Osteocyte (in vitro differentiated cells): Measurements from ENCODE around the gene MLANA. TPM values are rescaled to one million over a fixed set of nuclear protein-coding genes. Genes with fewer than 3 reads are reported as not detected.

Experiments
- DNase-seq: peaks from one replicate; pipeline ENCODE4 v3.0.0; 2021; ENCODE audit warnings: mixed read lengths; ENCODE audit not compliant: unreplicated experiment; ENCODE audit errors: extremely low spot score
- H3K27ac Mint-ChIP-seq: one replicate; pipeline ENCODE4 v1.8.0; 2021; ENCODE audit warnings: mild to moderate bottlenecking, mixed read lengths; ENCODE audit not compliant: unreplicated experiment
- H3K27me3 Mint-ChIP-seq: one replicate; pipeline ENCODE4 v1.8.0; 2021; ENCODE audit warnings: mixed read lengths; ENCODE audit not compliant: unreplicated experiment
- H3K36me3 Mint-ChIP-seq: one replicate; pipeline ENCODE4 v1.8.0; 2021; ENCODE audit warnings: mixed read lengths; ENCODE audit not compliant: unreplicated experiment
- H3K4me1 Mint-ChIP-seq: one replicate; pipeline ENCODE4 v1.8.0; 2021; ENCODE audit warnings: mixed read lengths; ENCODE audit not compliant: unreplicated experiment
- H3K4me3 Mint-ChIP-seq: one replicate; pipeline ENCODE4 v1.8.0; 2021; ENCODE audit warnings: mild to moderate bottlenecking, moderate library complexity, mixed read lengths; ENCODE audit not compliant: unreplicated experiment
- H3K9me3 Mint-ChIP-seq: one replicate; pipeline ENCODE4 v1.8.0; 2021; ENCODE audit warnings: mixed read lengths; ENCODE audit not compliant: unreplicated experiment
- total RNA-seq: library from RNA; stranded (reverse); gene quantifications from 2 replicates; pipeline ENCODE4 v1.2.1, GENCODE V29; 2021
- TF ChIP-seq, protein P1 (sequence below): fragments of 200-600 bp; sonication (generic); IDR thresholded peaks from 2 replicates; pipeline ENCODE4 v1.5.0; 2021; ENCODE audit warnings: antibody characterized with exemption, mild to moderate bottlenecking, moderate library complexity

MLANA gene
- total RNA-seq, 1 donor from 2014 or later = not detected

- Mint-ChIP-seq H3K4me1 (no peaks in the 10 kb centered on the region), H3K27me3 (peaks cover 8% of the 10 kb centered on the region), H3K9me3 (no peaks in the 10 kb centered on the region), H3K27ac (no peak overlapping the region), H3K4me3 (no peak overlapping the region), H3K36me3 (peaks cover 13% of the 10 kb centered on the region)
- no peak for DNase-seq
- TF ChIP-seq, protein P1, sequence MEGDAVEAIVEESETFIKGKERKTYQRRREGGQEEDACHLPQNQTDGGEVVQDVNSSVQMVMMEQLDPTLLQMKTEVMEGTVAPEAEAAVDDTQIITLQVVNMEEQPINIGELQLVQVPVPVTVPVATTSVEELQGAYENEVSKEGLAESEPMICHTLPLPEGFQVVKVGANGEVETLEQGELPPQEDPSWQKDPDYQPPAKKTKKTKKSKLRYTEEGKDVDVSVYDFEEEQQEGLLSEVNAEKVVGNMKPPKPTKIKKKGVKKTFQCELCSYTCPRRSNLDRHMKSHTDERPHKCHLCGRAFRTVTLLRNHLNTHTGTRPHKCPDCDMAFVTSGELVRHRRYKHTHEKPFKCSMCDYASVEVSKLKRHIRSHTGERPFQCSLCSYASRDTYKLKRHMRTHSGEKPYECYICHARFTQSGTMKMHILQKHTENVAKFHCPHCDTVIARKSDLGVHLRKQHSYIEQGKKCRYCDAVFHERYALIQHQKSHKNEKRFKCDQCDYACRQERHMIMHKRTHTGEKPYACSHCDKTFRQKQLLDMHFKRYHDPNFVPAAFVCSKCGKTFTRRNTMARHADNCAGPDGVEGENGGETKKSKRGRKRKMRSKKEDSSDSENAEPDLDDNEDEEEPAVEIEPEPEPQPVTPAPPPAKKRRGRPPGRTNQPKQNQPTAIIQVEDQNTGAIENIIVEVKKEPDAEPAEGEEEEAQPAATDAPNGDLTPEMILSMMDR = no peak
Observed at GRCh38 chr9:5893134-5893505, 2.4 kb downstream of the MLANA start.

DNA sequence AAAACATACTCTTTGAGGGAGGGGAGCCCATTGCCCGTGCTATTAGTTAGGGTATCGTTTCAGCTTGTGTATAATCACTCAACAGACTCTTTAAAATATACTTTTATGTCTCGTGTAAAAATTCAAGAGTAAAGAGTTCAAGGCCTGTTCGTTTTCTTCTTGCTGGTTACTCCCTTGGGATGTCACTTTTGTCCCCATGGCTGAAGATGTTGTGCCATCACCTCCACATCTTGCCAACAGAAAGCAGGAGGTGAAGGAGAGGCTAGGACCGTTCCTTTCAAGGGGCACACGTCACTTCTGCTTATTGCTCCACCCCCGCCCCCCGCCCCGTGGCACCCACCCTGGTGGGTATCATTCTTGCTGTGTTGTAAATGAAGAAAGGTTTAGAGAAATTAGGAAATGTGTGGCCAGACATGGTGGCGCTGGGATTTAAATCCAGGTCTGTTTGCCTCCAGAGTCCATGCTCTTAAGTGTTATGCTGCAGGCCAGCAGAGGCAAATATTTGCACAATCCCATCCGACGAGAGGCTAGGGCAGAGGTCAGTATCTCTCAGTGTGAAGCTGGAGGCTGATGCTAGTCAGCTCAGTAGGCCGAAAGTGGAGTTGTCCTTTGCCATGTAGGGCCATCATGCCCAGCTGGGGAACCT is 3.0 kb downstream of the MLANA start:
- DNase-seq = no peak
- TF ChIP-seq, protein P1 = no peak
- Mint-ChIP-seq H3K4me1 (no peaks in the 10 kb centered on the region), H3K27me3 (peaks cover 5% of the 10 kb centered on the region), H3K9me3 (no peaks in the 10 kb centered on the region), H3K4me3 (no peak overlapping the region), H3K27ac (no peak overlapping the region), H3K36me3 (peaks cover 16% of the 10 kb centered on the region)

DNA sequence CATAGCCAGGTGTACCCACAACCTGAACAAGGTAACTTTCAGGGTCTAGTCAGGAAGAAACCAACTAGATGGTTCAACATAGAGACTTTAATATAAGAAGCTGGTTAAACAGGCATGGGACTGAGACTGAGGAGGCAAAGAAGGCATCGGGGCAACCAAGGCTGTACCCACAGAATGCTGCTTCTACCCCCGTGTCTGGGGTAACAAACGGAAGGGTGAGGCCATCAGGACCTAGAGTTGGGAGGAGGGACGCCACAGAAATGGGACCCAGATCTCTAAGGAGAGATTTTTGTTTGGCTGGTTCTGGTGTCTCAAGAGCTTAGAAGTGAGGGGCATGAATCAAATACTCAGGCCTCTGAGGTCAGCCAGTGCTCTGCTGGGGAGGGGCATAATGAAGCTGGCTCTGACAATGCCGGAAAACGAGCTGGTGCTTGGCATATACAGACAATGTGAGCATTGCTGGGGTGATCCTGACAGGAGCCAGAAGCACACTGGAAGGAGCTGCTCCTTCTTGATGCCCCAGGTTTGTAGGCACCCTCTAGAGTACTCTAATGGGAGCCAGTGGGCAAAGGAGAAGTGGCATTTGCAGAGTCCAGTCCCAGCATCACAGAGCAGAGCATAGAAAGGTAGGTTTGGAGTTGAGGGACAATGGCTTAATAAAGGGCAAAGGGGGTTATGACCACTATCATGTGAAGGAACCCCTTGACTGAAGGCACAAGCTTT is 3.7 kb downstream of the MLANA start:
- Mint-ChIP-seq H3K27ac (no peak overlapping the region), H3K4me3 (no peak overlapping the region), H3K36me3 (peaks cover 20% of the 10 kb centered on the region), H3K4me1 (no peaks in the 10 kb centered on the region), H3K27me3 (peaks cover 2% of the 10 kb centered on the region), H3K9me3 (no peaks in the 10 kb centered on the region)
- TF ChIP-seq, protein P1 = no peak
- DNase-seq = no peak

DNA sequence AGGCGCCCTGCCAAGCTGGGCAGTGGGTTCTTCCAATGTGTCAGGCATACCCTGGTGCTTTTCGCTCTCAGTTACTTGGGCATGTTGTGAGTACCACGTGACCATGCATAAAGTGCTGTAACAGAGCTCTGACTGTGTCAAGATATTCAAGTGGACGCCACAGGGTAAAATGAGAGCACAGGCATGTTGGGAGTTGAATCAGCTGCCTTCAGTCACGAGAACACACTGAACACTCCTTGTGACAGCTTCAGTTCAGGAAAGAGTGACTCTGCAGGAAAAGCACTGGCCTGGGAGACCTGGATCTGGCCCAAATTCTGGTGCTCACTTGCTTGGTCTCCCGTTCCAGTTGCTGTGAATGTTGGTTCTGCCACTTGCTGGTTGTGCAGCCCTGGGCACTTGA is 5.1 kb downstream of the MLANA start:
- no peak overlapping the region for H3K4me3 Mint-ChIP-seq
- no peaks in the 10 kb centered on the region for H3K9me3 Mint-ChIP-seq
- H3K27me3 Mint-ChIP-seq = no peaks in the 10 kb centered on the region
- H3K27ac Mint-ChIP-seq = no peak overlapping the region
- peaks cover 20% of the 10 kb centered on the region for H3K36me3 Mint-ChIP-seq
- H3K4me1 Mint-ChIP-seq = peaks cover 1% of the 10 kb centered on the region
- DNase-seq = no peak
- TF ChIP-seq, protein P1 = no peak

DNA sequence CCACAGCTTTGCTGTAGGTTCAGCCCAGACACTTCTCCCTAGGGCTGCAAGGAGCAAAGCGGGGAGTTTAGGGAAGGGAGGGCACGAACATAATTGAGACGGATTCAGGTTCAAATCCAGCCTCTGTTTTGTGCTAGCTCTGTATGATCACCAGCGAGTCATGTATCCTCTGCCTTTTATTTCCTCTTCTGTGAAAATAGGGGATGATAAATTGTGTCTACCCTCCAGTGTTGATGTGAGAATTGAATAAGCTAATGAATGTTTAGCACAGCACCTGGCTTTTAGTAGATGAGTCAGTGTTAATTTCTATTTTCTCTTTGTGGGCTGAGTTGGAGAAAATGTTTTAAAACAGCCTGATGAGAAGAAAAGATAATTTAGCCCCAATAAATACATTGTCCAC is 6.2 kb downstream of the MLANA start:
- TF ChIP-seq, protein P1 = no peak
- DNase-seq = no peak
- Mint-ChIP-seq H3K4me3 (no peak overlapping the region), H3K27me3 (no peaks in the 10 kb centered on the region), H3K9me3 (no peaks in the 10 kb centered on the region), H3K36me3 (peaks cover 20% of the 10 kb centered on the region), H3K4me1 (peaks cover 3% of the 10 kb centered on the region), H3K27ac (no peak overlapping the region)
